Measurements from ENCODE around the gene ARRDC3.
"Not testable (repeated sequence)": the region's sequence is repeated elsewhere in the genome, so short reads cannot be mapped to it uniquely, and the experiment has no call there.

ARRDC3 gene

GRCh38 chr5:91403438-91403837 lies 20.3 kb upstream of the ARRDC3 start:
- H3K9me3 ChIP-seq: no peaks in the 10 kb centered on the region
- no peaks in the 10 kb centered on the region for H3K27me3 ChIP-seq (ENCODE audit: low read depth)
- peaks cover 8% of the 10 kb centered on the region; the same call in 1 of the 2 replicates for H3K4me1 ChIP-seq
- no peak for DNase-seq (ENCODE audit: low spot score in 2 of 2)
- no peaks in the 10 kb centered on the region for H3K36me3 ChIP-seq (replicated peaks)
- no peak overlapping the region for H3K4me3 ChIP-seq
- in situ Hi-C loops (cut with MboI; ENCODE audit: low sequenced_read_pairs): no loop called here

DNA sequence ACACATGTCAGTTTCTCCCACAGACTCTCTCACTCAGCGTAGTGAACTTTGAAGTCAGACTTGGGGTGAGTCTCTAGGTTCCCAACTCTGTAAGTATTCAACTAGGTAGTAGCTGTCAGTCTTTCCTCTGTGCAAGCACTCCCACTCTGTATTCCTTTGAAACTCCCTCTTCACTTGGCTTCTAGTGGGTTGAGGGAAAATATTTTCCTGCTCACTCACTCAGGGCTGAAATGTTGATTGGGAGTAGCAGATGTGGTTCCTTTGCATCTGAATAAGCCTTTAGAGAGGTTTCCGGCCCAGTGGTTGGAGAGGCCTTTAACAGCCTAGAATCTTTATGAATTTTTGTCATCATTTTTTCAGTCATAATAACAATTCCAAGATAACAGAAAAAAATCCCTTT lies 18.1 kb upstream of the ARRDC3 start:
- no peaks in the 10 kb centered on the region for H3K27me3 ChIP-seq (ENCODE audit: low read depth)
- H3K4me3 ChIP-seq: no peak overlapping the region
- in situ Hi-C loops (cut with MboI; ENCODE audit: low sequenced_read_pairs): no loop called here
- no peaks in the 10 kb centered on the region for H3K36me3 ChIP-seq (replicated peaks)
- peaks cover 3% of the 10 kb centered on the region; the same call in 1 of the 2 replicates for H3K4me1 ChIP-seq
- DNase-seq (ENCODE audit: low spot score in 2 of 2): no peak
- H3K9me3 ChIP-seq: no peaks in the 10 kb centered on the region

DNA sequence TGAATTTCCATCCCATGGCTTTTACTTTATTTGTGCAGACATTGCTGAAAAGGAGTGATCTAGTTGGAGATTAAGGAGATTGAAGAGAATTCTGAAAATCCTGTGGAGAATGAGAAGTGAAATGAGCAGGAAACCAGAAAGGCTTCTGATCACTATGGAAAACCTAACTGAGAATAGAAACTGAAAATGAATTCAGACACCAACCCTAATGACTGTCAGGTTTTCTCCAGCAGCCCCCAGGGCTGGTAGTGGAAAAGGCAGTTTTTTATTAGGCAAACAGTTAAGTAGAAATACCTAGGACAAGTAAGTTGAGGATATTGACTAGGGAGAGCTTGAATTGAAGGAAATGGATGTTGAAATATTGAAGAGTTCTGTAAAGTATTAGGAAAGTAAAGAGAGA lies 14.7 kb upstream of the ARRDC3 start:
- Histone ChIP-seq H3K4me1 (peaks cover 3% of the 10 kb centered on the region; the same call in 1 of the 2 replicates), H3K4me3 (no peak overlapping the region), H3K36me3 (replicated peaks) (no peaks in the 10 kb centered on the region), H3K27me3 (ENCODE audit: low read depth) (no peaks in the 10 kb centered on the region), H3K9me3 (no peaks in the 10 kb centered on the region)
- no peak for DNase-seq (ENCODE audit: low spot score in 2 of 2)
- in situ Hi-C loops (cut with MboI; ENCODE audit: low sequenced_read_pairs): no loop called here

DNA sequence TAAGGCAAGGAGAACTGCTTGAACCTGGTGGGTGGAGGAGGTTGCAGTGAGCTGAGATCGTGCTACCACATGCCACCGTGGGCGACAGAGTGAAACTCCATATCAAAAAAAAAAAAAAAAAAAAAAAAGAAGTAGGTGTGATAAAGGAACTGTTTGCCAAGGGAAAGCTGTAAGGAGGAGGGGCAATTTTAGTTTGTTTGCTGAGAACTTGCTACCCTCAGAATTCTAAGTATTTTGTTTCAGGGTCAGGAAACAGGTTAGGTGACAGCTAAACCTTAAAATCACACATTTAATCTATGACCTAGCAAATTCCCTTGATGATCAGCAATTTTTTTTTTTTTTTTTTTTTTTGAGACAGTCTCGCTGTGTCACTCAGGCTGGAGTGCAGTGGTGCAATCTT lies 7.2 kb upstream of the ARRDC3 start:
- in situ Hi-C loops (cut with MboI; ENCODE audit: low sequenced_read_pairs): no loop called here
- no peak for DNase-seq (ENCODE audit: low spot score in 2 of 2)
- no peaks in the 10 kb centered on the region for H3K36me3 ChIP-seq (replicated peaks)

GRCh38 chr5:91389555-91389954 lies 6.4 kb upstream of the ARRDC3 start:
- H3K9me3 ChIP-seq; H3K4me3 ChIP-seq; H3K36me3 ChIP-seq (replicated peaks); H3K27me3 ChIP-seq (ENCODE audit: low read depth); DNase-seq (ENCODE audit: low spot score in 2 of 2); H3K4me1 ChIP-seq: not testable (repeated sequence)
- in situ Hi-C loops (cut with MboI; ENCODE audit: low sequenced_read_pairs): loop anchor here (10.0 kb wide), 2 partner anchors 285 to 525 kb away; no protein-coding TSS in a partner anchor

More for the DNA sequence above, 7.2 kb upstream of the ARRDC3 start:
- Histone ChIP-seq H3K27me3 (ENCODE audit: low read depth) (no peaks in the 10 kb centered on the region), H3K4me3 (no peak overlapping the region), H3K4me1 (no peaks in the 10 kb centered on the region), H3K9me3 (no peaks in the 10 kb centered on the region)

DNA sequence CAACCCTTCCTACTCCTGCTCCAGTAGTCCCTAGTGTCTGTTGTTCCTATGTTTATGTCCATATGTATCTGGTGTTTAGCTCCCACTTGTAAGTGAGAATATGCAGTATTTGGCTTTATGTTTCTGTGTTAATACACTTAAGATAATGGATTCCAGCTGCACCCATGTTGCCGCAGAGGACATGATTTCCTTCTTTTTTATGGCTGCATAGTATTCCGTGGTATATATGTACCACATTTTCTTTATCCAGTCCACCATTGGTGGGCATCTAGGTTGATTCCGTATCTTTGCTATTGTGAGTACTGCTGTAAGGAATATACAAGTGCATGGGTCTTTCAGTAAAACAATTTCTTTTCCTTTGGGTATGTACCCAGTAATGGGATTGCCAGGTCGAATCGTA lies 5.2 kb upstream of the ARRDC3 start:
- Histone ChIP-seq H3K36me3 (replicated peaks) (no peaks in the 10 kb centered on the region), H3K9me3 (no peaks in the 10 kb centered on the region)
- in situ Hi-C loops (cut with MboI; ENCODE audit: low sequenced_read_pairs): loop anchor here (10.0 kb wide), 2 partner anchors 284 to 524 kb away; no protein-coding TSS in a partner anchor

GRCh38 chr5:91386120-91386519 lies 3.0 kb upstream of the ARRDC3 start:
- Histone ChIP-seq H3K4me1 (peaks cover 7% of the 10 kb centered on the region), H3K9me3 (no peaks in the 10 kb centered on the region), H3K4me3 (no peak overlapping the region), H3K36me3 (replicated peaks) (peaks cover 6% of the 10 kb centered on the region; the same call in 1 of the 2 replicates), H3K27me3 (ENCODE audit: low read depth) (no peaks in the 10 kb centered on the region)
- in situ Hi-C loops (cut with MboI; ENCODE audit: low sequenced_read_pairs): loop anchor here (10.0 kb wide), 2 partner anchors 281 to 521 kb away; no protein-coding TSS in a partner anchor
- no peak for DNase-seq (ENCODE audit: low spot score in 2 of 2)

More for the DNA sequence above, 5.2 kb upstream of the ARRDC3 start:
- H3K27me3 ChIP-seq (ENCODE audit: low read depth): no peaks in the 10 kb centered on the region
- H3K4me3 ChIP-seq: no peak overlapping the region
- DNase-seq (ENCODE audit: low spot score in 2 of 2): no peak
- peaks cover 7% of the 10 kb centered on the region for H3K4me1 ChIP-seq

DNA sequence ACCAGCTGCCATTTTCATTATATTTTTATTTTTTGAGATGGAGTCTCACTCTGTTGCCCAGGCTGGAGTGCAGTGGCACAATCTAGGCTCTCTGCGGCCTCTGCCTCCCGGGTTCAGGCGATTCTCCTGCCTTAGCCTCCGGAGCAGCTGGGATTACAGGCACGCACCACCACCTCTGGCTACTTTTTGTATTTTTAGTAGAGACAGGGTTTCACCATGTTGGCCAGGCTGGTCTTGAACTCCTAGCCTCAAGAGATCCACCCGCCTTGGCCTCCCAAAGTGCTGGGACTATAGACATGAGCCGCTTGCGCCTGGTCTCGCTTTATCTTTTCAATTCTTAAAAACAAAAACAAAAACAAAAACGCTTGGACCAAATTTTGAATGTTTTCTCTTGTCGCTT lies 2.5 kb upstream of the ARRDC3 start:
- in situ Hi-C loops (cut with MboI; ENCODE audit: low sequenced_read_pairs): loop anchor here (10.0 kb wide), 2 partner anchors 281 to 521 kb away; no protein-coding TSS in a partner anchor
- not testable (repeated sequence) for H3K36me3 ChIP-seq (replicated peaks); H3K4me3 ChIP-seq; H3K9me3 ChIP-seq; H3K27me3 ChIP-seq (ENCODE audit: low read depth); H3K4me1 ChIP-seq; DNase-seq (ENCODE audit: low spot score in 2 of 2)

DNA sequence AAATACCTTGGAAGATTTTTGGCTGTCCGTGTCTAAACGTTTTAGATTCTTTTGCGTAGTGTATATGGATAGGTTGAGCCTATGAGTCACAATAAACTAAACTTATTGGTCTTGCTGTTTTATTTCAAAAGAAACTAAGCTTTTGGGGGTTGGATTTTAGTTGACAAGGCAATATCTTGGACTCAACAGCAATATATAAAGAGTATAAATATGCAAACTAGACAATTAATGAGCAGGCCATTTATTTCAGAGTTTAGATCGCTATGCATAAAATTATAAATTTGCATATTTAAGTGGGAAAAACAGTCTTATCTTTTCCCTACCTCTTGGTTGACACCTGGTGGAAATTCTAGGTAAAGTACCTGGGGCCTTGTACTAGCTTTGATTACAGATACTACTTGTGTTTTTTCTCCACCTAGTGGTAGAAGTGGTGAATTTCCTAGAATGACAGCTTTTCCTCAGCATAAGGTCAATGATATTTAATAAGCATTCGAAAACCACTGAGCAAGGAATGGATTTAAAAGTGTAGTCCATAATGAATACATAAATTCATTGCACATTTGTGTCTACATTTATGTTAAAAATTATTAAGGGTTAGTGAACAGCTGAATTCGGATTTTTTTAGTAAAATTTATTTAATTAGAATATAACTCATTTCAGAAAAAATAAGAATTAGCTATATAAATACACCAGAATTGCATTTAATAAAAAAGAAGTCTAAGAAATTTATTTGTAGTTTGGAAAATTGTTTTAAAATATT lies 1.7 kb upstream of the ARRDC3 start:
- in situ Hi-C loops (cut with MboI; ENCODE audit: low sequenced_read_pairs): loop anchor here (10.0 kb wide), 2 partner anchors 280 to 520 kb away; no protein-coding TSS in a partner anchor
- peak; percentile 64 to 86 for DNase-seq (ENCODE audit: low spot score in 2 of 2)

DNA sequence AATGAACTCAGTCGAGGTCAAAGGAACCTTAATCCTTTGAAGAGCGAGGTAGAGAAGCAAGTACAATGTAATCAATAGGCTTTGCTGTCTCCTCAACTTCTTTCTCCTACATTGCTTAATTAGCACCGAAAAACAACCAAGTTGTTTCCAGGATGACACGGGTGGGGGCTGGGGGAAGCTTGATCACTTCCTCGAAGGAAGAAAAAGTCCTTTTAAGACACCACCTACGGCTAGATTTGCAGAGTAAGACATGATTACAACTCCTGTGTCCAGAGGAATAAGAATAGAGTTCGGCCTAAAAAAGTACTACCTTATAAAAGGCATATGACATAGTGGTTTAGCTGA lies 811 bp upstream of the ARRDC3 start:
- H3K36me3 ChIP-seq (replicated peaks): peaks cover 15% of the 10 kb centered on the region
- H3K27me3 ChIP-seq (ENCODE audit: low read depth): no peaks in the 10 kb centered on the region
- peaks cover 8% of the 10 kb centered on the region for H3K4me1 ChIP-seq
- in situ Hi-C loops (cut with MboI; ENCODE audit: low sequenced_read_pairs): loop anchor here (10.0 kb wide), 2 partner anchors 279 to 519 kb away; no protein-coding TSS in a partner anchor
- peak in 1 of 2 experiments; percentile 44 for DNase-seq (ENCODE audit: low spot score in 2 of 2)
- H3K9me3 ChIP-seq: no peaks in the 10 kb centered on the region
- peak overlapping the region; percentile 63 for H3K4me3 ChIP-seq

More for the DNA sequence above, 1.7 kb upstream of the ARRDC3 start:
- H3K9me3 ChIP-seq: no peaks in the 10 kb centered on the region
- peak overlapping the region; percentile 63 for H3K4me3 ChIP-seq
- no peaks in the 10 kb centered on the region for H3K27me3 ChIP-seq (ENCODE audit: low read depth)
- H3K4me1 ChIP-seq: peaks cover 7% of the 10 kb centered on the region
- H3K36me3 ChIP-seq (replicated peaks): peaks cover 11% of the 10 kb centered on the region; the same call in 1 of the 2 replicates

GRCh38 chr5:91382530-91383026 lies 539 bp downstream of the ARRDC3 start:
- Histone ChIP-seq H3K27me3 (ENCODE audit: low read depth) (no peaks in the 10 kb centered on the region), H3K4me3 (peak overlapping the region; percentile 63), H3K4me1 (peaks cover 10% of the 10 kb centered on the region), H3K9me3 (no peaks in the 10 kb centered on the region), H3K36me3 (replicated peaks) (peaks cover 23% of the 10 kb centered on the region)
- in situ Hi-C loops (cut with MboI; ENCODE audit: low sequenced_read_pairs): loop anchor here (10.0 kb wide), 2 partner anchors 278 to 518 kb away; no protein-coding TSS in a partner anchor
- DNase-seq (ENCODE audit: low spot score in 2 of 2): peak; percentile 36 to 66

GRCh38 chr5:91381774-91382359 lies 1.2 kb downstream of the ARRDC3 start:
- no peaks in the 10 kb centered on the region for H3K9me3 ChIP-seq
- peaks cover 10% of the 10 kb centered on the region for H3K4me1 ChIP-seq
- in situ Hi-C loops (cut with MboI; ENCODE audit: low sequenced_read_pairs): loop anchor here (10.0 kb wide), 2 partner anchors 277 to 517 kb away; no protein-coding TSS in a partner anchor
- no peaks in the 10 kb centered on the region for H3K27me3 ChIP-seq (ENCODE audit: low read depth)
- peak; percentile 90 to 93 for DNase-seq (ENCODE audit: low spot score in 2 of 2)
- H3K4me3 ChIP-seq: peak overlapping the region; percentile 63
- H3K36me3 ChIP-seq (replicated peaks): peaks cover 31% of the 10 kb centered on the region

- H3K4me1 ChIP-seq: peaks cover 10% of the 10 kb centered on the region
- in situ Hi-C loops (cut with MboI; ENCODE audit: low sequenced_read_pairs): loop anchor here (10.0 kb wide), 2 partner anchors 277 to 517 kb away; no protein-coding TSS in a partner anchor
- H3K4me3 ChIP-seq: peak overlapping the region; percentile 63
- no peaks in the 10 kb centered on the region for H3K9me3 ChIP-seq
- no peaks in the 10 kb centered on the region for H3K27me3 ChIP-seq (ENCODE audit: low read depth)
- peaks cover 36% of the 10 kb centered on the region for H3K36me3 ChIP-seq (replicated peaks)
- no peak for DNase-seq (ENCODE audit: low spot score in 2 of 2)
Observed at GRCh38 chr5:91381239-91381773, 1.8 kb downstream of the ARRDC3 start.
